Measurements from ENCODE around the gene DRAM2. TPM values are rescaled to one million over a fixed set of nuclear protein-coding genes. Genes with fewer than 3 reads are reported as not detected.

Gene DRAM2
- total RNA-seq, 1 experiment from 2014 or later = 34.4 TPM

DNA sequence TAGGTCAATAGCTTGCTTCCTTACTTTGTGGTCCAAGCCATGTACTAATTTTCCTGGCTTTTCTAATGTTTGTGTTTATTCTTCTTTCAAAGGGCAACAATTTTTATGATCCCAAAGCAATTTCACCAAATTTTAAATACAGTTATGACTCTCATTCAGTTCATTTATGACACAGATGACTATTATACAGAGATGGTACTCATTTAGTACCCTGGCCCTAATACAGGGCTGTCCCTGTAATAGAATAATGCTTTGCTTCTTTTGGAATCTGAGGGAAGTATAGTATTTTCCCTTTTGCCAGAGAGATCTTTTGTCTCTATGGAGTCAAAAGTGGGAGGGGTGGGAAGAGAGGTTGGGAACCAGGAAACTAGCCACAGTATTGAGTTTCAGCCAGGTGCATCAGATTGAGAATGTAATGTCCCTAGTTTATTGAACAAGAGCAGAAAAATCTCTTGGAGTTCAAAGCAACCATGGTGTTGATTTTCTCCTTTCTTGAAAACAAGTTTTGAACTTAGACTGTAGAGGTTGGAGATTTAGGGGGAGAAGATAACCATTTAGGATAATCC is 40.2 kb upstream of the DRAM2 start:
- H3K4me1 Mint-ChIP-seq = no peaks in the 10 kb centered on the region
- no peak for TF ChIP-seq CTCF (conservative IDR thresholded peaks at IDR 0.05)

More for the DNA sequence above, 40.2 kb upstream of the DRAM2 start:
- Histone ChIP-seq H4K20me1 (ENCODE audit: control insufficient read depth, insufficient read depth, insufficient read length) (no peaks in the 10 kb centered on the region), H3K4ac (ENCODE audit: low read depth, low read length) (no peak overlapping the region), H3K27me3 (ENCODE audit: insufficient read depth, low read length) (no peaks in the 10 kb centered on the region), H2BK5ac (ENCODE audit: insufficient read length, low read length) (no peak overlapping the region), H2BK120ac (ENCODE audit: low read depth, low read length, poor library complexity, severe bottlenecking) (no peak overlapping the region), H3K23me2 (ENCODE audit: insufficient read length, low read depth, low read length, poor library complexity, severe bottlenecking) (no peaks in the 10 kb centered on the region), H4K91ac (ENCODE audit: insufficient read length, low read depth, low read length) (no peak overlapping the region), H2BK12ac (ENCODE audit: insufficient read length, low read depth, low read length) (no peak overlapping the region), H3K27ac (ENCODE audit: insufficient read length, low read depth, low read length) (no peak overlapping the region), H2AK5ac (ENCODE audit: insufficient read length, low read length) (no peak overlapping the region), H3K79me1 (ENCODE audit: insufficient read depth, low read depth, low read length, poor library complexity, severe bottlenecking) (no peaks in the 10 kb centered on the region), H3K23ac (ENCODE audit: insufficient read length, low read depth, low read length) (no peak overlapping the region), H2AFZ (ENCODE audit: low read length) (no peak overlapping the region), H4K5ac (ENCODE audit: insufficient read length, low read depth, low read length) (no peak overlapping the region), H3T11ph (ENCODE audit: low read length) (no peak overlapping the region), H3K79me2 (ENCODE audit: insufficient read depth, low read length) (no peaks in the 10 kb centered on the region), H3K4me1 (ENCODE audit: insufficient read depth, low read length) (no peaks in the 10 kb centered on the region), H4K8ac (replicated peaks; ENCODE audit: insufficient read length, low read depth, low read length) (no peak overlapping the region), H3K9ac (ENCODE audit: extremely low read depth, insufficient read length, low read length) (no peak overlapping the region), H3K14ac (ENCODE audit: insufficient read depth, low read length) (no peak overlapping the region), H3K4me2 (ENCODE audit: insufficient read depth, insufficient read length, low read length) (no peak overlapping the region), H2BK20ac (ENCODE audit: low read depth, low read length, poor library complexity, severe bottlenecking) (no peak overlapping the region), H3K56ac (ENCODE audit: insufficient read length, low read depth, low read length) (no peak overlapping the region), H2BK15ac (ENCODE audit: low read depth, low read length) (no peak overlapping the region), H3K18ac (ENCODE audit: insufficient read length, low read depth, low read length) (no peak overlapping the region), H3K9me3 (ENCODE audit: control insufficient read depth, low read depth, low read length) (no peaks in the 10 kb centered on the region)
- Mint-ChIP-seq H3K4me3 (no peak overlapping the region), H3K27me3 (ENCODE audit: low read depth) (no peaks in the 10 kb centered on the region), H3K36me3 (ENCODE audit: insufficient read depth in 1 of 3, low read depth in 3 of 3) (peaks cover 10 to 23% (median 20%) of the 10 kb centered on the region in 3 experiments; a peak in 6 of 7 replicates), H3K27ac (no peak overlapping the region; a peak in 3 of 7 replicates), H3K9me3 (no peaks in the 10 kb centered on the region)
- no peak for DNase-seq

Measured in H9 (cell line).